Right hindlimb (tissue), 1 donor: Measurements from ENCODE around the gene NDUFB10.
"Not testable (repeated sequence)": the region's sequence is repeated elsewhere in the genome, so short reads cannot be mapped to it uniquely, and the experiment has no call there.

Experiments used
- DNase-seq: peaks from one replicate; pipeline ENCODE4 v3.0.0-alpha.2; 2018

The NDUFB10 gene

DNA sequence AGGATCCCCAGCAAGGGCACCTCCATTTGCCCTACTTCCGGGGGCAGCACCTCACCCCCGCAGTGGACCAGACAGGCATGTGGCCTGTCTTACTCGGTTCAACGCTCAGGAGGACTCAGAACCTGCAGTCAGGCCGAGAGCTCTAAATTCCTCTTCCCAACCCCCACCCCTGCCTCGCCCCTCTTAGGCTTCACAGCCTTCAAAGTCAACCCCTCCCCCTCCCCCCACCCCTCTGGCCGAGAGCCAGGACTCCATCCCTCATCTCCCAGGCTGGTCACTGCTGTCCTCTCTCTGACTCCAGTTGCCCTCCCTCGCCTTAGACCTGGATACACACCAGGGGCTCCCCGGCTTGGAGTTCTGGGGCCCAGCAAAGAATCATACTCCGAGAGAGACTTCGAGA is 33.1 kb upstream of the NDUFB10 start:
- no peak for DNase-seq

DNA sequence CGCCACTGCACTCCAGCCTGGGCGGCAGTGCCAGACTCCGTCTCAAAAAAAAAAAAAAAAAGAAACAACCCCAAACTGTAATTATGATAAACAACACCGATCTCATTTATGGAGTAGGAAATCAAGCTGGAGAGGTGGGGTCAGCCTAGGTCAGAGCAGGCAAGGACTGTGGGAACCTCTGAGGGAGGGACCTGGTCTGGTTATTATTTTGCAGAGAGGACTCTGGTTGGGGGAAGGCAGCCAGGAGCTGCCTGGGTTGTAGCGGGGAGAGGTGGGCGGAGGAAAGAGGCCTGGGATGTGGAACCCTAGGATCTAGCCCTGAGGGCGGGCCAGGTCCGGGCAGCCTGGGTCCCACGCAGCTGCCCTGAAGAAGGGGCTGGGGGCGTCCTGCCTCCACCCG is 30.2 kb upstream of the NDUFB10 start:
- peak; percentile 49 for DNase-seq

DNA sequence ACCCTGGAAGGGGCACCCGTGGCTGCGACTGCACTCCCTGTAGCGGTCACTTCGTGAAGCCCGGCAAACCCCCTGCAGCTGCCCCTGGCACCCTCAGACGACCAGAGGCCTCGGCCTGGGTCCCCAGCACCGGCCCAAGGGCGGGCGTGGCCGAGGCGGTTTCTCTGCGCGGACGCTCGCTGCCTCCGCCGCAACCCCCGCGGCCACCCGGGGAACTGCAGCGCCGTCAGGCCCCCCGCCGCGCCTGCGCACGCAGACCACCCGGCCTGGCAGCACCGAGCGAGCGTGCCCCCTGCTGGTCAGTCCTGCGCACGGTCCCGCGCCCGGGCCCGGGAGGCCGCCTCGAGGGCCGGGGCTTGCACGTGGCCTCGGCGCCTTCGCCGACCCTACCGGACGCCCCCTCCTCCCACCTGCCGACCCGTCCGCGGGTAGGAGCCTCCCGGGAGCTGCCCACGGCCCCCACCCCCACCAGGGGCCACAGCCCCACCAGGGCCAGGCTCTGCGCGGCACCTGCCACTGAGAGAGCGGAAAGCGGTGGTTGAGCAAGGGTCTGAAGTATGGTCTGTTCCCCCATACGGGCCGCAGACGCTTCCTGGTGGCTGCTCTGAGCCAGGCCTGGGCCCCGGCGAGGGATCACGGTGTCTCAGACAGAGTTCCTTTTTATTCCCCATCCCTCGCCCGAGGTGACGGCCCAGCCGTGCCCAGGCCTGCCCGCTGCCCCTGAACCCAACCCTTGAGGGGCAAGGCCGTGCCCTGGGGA is 29.6 kb upstream of the NDUFB10 start:
- peak; percentile 93 for DNase-seq

DNA sequence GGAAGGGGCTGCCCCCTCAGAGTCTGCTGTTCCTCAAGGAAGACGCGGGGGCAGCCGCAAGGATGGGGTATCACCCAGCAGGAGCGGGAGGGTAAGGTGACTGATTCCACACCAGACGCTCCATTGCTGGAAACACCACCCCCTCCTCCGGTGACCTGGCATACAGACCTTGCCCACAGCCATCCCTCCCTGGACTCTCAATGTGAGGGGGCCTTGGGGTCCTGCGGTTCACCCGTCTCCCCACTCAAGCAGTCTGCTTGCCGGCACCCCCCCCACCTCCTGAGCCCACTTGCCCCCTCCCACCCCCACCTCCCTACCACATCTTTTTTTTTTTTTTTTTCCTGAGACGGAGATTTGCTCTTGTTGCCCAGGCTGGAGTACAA is 29.0 kb upstream of the NDUFB10 start:
- DNase-seq: no peak

DNA sequence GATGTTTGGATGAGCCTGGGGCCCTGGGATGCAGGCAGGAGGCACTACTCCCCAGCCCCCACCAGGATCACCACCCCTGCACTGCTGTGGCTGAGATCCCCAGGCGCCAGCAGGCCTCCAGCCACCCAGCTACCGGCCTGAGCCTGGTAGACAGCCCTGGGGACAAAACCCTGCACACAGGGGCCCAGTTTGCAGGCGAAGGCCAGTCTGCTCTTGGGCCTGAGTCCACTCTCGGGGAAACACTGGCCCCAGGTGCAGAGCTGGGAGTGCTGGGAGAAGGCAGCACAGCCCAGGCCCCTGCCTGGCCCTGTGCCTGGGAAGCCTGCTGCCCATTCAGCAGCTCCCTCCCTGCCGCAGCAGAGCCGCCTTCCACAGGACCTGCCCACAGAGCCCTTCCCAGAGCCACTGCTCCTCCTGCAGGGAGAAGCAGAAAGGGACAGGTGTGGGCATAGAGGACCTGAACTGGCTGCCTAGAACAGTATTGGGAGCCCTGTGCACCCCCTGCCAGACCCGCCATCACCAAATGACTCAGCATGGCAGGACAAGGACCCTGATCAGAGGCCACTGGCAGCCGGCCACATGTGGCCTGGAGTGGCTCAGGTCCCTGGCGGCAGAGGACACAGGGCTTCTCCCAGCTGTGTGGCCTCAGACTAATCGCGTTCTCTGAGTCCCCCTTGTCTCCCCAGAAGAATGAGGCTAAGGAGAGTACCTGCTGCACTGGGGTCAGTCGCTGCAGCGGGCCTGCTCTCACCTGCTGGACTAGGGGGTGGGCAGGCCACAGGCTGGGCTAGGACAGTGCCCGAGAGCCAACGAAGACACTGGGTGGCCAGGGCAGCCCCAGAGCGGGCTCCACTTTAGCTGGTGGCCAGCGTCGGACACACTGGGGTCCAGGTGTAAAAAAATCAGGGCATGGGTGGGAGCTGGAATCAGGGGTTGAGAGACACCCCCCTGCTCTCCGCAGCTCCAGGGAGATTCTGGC is 27.0 kb upstream of the NDUFB10 start:
- DNase-seq: peak; percentile 20

DNA sequence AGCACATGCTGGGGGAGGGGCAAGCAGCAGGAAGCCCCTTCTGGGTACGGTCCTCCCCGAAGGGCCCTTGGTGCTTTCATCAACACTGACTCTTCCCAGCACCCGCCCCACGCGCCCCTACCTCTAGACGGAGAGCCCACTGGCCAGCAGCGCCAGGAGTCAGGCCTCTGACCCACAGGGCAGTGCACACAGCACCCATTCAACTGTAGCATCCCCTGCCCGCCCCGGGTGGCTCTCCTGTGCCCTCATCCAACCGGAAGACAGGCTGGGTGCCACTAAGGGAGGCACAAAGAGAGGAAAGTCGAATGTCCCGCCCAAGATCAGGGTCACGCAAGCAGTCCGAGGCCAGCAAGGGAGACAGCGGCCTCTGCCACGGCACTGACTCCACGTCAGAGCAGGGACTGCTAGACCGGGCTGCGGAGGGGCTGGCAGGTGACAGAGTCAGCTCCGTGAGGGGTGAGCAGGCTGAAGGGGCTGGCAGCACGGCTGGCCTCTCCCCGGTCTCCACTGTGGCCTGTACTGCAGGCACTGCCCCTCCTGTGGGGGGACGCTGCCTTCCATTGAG is 26.2 kb upstream of the NDUFB10 start:
- no peak for DNase-seq

DNA sequence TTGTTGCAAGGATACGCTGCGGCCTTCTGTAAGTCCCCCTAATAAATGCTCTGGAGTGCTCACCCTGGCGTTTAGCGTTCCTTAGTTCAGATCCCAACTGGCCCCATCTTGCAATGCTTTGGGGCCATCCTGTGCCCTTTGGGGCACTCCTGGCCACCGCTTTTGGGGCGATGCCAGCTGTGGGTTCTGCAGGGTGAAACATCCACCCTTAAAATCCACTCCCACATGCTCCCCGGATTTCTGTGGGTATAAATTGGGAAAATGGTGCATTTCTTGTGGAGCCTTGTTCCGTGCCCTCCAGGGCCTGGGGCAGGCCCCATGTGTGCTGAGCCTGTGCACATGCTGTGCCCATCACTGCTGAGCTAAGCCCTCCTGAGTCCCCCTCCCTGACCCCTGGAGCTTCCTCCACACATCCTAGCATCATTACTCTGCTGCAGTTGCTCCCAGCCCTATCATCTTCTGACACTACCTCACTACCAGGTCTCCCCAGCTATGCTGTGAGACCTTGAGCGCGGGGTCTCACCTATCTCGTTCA is 22.3 kb upstream of the NDUFB10 start:
- DNase-seq: no peak

DNA sequence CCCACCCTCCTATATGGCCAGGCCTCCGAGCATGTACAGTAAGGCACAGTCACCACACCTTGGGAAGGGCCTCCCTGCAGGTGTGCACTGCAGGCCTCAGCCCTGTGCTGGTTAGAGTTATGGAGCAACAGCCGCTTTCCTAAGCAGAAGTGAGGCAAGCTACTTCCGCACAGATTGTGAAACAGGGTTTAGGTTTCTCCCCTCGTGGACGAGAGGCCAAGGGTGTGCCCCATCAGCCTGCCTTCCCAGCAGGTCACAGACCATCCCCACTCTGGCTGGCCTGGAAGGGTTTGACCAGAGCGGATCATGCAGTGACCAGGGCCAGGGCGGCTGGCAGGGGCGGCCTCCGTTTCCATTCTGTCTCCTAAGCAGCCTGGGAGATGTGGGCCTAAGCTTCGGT is 21.0 kb upstream of the NDUFB10 start:
- DNase-seq: peak; percentile 21

DNA sequence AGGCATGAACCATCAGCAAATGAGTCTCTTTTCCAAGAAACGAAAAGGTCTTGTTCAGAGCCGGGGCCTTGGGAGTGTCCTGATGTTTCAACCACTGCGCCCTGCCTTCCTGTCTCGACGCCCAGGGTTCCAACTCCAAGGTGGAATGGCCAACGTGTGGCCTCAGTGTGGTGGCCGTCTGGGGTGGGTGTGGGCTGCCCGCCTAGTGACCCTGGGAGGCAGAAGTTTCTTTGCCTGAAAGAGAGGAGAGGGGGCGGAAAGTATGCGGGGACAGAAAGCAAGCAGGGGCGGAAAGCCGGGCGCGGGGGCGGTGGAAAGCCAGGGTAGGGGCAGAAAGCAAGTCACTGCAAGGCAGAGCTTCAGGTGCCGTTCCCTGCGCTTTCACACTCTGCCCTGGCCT is 20.4 kb upstream of the NDUFB10 start:
- DNase-seq: no peak

DNA sequence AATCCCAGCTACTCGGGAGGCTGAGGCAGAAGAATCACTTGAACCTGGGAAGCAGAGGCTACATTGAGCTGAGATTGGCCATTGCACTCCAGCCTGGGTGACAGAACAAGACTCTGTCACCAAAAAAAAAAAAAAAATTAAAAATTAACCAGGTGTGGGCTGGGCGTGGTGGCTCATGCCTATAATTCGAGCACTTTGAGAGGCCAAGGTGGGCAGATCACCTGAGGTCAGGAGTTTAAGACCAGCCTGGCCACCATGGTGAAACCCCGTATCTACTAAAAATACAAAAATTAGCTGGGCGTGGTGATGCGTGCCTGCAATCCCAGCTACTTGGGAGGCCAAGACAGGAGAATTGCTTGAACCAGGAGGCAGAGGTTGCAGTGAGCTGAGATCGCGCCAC is 19.5 kb upstream of the NDUFB10 start:
- DNase-seq: not testable (repeated sequence)

DNA sequence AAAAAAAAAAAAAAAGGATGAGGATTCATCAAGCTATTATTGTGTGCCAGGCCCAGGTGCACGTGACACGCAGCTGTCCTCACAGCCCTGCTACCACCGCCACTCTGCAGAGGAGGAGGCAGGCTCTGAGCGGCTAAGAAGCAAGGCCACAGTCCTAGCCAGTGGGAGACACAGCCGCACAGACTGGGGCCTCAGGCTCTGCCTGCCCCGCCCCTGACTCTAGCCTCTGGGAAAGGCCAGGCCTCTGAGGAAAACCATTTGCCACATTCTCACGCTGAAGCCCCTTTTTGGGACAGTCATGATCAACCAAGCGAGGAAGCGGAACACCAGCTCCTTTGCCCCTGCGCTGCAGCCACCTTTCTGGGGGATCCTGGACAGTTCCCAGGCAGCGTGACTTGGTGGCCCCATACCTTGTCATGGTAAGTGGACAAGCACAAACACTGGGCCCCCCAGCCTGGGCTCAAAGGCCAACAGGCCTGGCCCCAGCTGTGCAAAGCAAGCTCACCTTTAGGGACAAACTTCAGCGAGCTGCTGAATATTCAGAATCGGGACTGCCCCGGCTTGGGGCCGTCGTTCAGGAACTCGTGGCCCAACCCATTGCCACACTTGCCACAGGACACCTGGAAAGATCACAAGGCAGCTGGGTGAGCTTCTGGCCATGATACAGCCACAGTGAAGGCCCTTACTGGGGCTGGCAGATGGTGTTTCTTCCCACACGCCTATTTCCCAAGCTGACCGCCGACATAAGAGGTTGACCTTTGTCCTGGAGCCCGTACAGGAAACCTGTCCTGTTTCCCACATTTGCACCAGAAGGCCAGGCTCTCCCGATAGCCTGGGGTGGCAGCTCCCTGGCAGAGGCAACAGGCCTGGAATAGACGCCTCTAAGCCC is 18.8 kb upstream of the NDUFB10 start:
- DNase-seq: no peak

DNA sequence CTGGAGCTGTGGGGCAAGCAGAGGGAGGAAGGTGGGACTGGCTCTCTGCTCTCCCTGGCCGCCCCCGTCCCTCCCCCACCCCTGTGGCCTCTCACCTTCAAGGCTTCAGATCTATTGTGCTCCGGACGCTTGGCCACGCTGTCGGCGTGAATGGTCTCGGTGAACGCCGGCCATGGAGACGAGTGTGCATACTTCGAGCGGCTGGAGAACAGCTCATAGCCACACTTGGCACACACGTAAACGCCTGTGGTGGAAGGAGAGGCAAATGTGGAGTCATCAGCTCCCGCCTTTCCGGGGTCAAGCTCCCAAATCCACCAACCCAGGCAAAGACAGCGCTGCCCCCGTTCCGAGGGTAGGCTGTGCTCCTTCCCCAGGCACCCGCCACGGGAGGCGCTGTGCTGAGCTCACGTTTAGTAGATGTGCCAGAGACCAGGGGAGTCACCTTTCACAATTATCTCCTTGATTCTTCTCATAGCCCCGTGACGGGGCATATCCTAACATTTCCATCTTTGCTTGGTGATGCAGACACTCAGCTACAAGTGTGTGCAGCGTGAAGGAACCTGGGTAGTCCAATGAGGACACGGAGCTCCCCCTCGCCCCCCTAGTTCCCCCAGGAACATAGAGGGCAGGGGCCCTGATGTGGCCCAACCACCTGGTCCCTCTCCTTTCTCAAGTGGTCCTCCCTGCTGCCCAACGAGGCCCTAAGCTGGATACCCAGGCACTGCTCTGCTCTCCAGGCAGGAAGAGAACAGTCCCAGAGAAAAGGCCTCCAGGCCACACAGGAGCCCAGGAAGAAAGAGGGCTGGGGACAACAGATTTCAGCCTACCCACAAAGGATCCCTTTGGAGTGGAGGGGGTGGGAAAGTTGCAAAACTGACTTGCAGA is 17.9 kb upstream of the NDUFB10 start:
- DNase-seq: peak; percentile 20

DNA sequence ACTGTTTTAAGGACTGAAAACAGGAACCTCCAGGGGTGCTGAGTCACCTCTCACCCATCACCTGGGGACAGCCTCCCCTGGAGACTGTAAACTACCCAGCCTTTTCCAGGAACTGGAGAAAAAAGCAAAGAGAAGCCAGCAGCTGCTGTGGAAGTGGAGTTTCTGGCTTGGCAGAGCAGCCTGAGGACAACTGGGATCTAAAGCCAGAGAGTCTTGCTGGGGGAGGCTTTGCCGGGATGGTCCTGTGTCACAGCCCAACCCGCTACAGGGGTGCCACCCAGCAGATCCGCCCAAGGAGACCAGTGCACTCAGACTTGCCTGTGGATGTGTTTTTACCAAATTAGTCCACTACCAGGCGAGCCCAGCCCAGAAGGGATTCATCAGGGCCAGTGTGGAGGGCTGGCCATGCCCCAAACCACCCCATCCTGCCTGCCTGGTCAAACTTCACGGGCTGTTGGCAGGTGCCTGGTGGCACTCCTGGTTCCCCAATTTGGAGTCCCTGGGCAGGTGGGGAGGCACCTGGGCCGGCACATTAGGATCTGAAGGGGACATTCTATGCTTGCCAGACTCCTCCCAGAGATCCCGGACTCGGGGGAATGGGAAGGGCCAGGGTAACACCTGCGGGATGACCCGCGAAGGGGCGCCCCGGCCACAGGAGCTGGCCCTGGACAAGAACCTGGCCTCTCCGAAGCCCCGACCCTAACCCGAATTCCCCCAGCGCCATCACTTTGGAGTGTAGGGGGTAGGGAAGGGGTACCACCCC is 17.1 kb upstream of the NDUFB10 start:
- peak; percentile 30 for DNase-seq

DNA sequence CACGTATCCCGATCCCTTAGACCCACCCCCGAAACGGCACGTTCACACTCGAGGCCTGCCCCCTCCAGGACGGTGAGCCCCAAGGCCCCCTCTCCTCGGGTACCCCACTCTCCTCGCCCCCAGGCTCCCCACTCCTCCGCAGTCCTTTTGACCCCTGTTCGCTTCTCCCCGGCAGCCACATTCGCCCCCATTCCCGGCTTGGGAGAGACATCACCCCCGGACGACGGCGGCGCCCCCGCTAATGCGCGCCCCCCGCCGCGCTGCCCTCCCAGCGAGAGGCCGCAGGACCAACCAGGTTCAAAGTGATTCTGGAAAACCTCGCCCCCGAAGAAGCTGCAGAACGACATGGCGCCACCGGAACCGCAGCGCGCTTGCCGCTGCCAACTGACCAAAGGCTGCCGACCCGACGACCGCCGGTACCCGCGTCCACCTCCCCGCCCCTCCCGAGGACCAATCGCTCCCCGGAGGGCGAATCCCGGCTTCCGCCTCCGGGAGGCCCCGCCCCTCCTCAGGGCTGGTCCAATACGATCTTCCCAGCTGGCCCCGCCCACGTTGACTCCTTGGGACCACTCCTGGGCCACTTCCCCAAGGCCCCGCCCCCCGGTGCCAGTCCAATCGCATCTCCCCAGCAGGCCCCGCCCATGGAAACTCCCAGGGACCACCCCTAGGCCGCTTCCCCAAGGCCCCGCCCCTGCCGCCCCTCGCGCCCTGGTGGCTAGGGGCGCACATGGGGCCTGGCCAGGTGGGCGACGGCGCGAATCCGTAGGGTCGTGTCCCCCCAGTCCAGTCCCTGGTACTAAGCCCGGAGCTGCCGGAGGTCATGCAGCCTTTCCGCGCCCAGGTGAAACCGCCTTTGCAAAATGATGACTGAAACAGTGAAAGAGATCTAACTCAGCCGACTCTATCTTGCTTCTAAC is 16.3 kb upstream of the NDUFB10 start, which contains the start of gene MSRB1:
Gene MSRB1 (minus strand): TSS at position 390 of the 917 bp plus-strand sequence. CDS start 43 bp downstream, at position 347.
- peak; percentile 99 for DNase-seq

DNA sequence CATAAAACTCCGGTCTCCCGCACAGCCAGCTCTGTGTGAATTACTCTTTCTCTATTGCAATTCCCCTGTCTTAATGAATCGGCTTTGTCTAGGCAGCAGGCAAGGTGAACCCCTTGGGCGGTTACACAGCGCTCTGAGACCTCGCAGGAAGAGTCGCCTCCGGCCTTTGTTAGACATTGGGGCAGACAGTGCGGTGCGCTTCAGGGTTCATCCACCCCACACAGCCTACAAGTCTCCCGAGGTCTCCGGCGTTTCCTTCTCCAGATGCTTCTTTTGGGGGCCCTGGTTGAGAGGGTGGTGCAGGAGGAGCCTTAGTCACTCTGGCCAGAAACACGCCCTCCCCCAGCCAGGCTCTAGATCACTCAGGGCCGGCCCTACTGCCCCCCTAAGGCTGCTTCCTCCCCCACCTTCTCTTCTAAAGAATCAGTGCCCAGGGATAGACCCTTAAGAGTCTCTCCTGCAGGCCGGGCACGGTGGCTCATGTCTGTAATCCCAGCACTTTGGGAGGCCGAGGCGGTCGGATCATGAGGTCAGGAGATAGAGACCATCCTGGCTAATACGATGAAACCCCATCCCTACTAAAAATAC is 14.6 kb upstream of the NDUFB10 start:
- no peak for DNase-seq

DNA sequence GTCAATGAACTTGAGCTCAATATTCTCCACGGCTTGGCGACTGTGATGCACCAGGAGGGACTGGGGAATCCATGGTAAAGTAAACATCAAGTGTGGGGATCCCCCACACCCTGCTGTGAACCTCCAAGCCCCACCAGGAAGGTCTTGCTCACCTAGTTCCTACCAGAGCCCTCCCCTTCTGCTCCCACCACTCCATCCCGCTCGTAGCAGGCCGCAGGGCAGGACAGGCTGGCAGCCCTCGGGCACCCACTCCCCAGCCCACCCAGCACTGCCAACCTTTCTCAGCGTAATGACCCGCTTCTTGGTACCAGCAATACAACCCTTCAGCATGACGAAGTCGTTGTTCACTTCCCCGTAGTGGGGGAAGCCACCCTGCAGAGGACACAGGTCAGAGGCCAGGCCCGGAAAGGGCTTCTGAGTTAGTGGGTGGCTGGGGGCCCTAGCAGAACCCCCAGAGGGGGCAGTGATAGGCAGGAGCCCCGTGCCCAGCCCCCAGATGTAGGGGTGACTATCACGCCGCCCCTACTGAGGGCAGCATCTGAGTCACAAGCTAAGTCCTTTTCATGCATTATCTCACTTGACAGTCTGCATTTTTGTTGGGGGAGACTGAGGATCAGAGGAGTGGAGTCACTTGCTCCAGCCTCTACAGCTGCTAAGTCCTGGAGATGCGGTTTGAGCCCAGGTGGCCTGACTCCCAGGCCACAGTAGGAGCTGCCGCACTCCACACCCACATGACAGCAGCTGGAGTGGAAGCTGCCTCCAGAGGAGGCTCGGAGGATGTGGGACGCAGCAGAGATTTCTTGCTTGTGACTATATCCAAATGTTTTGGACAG is 13.6 kb upstream of the NDUFB10 start:
- DNase-seq: no peak

DNA sequence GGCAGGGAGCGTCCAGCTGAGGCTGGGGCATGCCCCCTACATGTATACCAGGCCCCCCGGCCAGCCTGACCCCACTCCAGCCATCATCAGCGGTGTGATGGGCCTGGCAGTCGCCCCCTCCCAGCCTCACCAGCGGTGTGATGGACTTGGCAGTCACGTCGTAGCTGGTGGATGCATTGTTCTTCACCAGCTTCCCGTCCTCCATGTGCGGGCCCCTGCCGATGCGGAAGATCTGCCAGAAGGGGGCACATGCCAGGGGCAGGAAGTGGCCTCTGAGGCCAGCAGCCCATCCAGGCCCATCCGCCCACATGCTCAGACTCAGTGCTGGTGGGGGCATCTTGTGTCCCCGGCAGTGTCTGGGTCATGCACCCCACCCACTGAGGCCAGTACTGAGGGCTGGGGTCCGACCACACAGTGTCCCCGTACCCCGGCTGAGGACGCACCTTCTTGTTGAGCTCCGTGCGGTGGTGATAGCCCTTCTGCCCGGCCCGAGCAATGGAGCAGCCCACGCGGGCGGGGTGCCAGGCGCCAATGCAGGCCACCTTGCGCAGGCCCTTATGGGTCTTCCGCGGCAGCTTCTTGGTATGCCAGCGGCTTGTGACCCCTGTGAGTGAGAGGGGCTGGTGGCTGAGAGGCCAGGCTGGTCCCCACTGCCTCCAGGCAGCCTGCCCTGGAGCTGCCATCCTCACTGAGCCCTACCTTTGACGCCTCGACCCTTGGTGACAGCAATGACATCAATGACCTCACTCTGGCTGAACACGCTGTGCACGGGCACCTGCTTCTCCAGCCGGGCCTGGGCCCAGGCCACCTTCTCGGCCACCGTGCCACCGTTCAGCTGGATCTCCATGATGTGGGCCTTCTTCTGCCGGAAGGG is 12.6 kb upstream of the NDUFB10 start:
- DNase-seq: no peak
